LHCN-M2 (cell line): ENCODE measurements around the gene RNF150. TPM values are rescaled to one million over a fixed set of nuclear protein-coding genes. Genes with fewer than 3 reads are reported as not detected.
A peak's percentile ranks its signal among the peaks of the same experiment; 100 is the strongest.

Experiments
- DNase-seq: peaks from one replicate; pipeline ENCODE4 v3.0.0-alpha.2; 2012; ENCODE audit warnings: low read depth
- total RNA-seq: library from RNA; depleted of rRNA; stranded (reverse); fragments of >200 nt; gene quantifications from 2 replicates; pipeline ENCODE4 v1.2.3, GENCODE V29; 2014

The RNF150 gene
- total RNA-seq, 1 experiment from 2014 or later = 0.29 TPM

DNA sequence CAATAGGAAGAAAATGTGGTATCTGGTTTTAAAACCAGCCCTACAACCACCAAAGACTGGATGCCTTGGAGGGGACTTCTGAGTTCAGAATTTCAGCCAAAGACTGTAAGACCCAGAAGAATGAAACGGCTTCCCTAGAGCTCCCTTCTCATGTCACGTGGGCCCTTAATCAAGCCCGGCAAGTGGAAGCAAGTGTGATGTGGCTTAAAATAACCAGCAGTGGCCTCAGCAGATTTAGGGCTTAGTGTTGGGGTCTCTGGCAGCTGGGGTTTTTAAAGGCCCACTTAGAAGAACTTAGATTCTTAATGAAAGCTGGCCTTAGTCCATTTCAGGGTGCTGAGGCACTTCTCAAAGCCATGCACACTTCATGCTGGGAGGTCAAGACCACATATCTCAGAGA lies 265.9 kb downstream of the RNF150 start:
- no peak for DNase-seq

DNA sequence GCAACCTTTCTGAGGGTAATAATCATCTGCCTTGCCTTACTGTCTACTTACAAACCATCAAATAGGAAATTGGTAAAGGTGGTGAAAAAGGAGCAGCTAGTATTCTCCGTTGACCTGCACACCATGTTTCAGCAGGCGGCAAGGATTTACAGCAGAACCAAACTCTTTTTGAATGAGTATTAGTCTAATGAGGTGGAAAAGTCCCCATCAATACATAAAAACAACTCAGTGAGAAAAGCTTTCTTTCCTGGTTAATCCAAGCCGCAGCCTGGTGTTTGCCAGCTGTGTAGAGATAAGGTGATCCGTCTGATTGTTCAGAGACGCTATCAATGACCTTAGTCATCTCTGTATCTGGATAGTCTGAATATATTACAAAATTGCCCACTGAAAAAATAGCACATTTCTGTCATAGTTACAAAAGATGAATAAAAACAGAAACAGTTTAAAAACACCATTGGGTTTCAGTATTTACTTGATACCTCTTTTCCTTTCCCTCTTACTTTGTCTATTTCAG lies 266.7 kb downstream of the RNF150 start:
- no peak for DNase-seq

GRCh38 chr4:140865253-140866217 lies 267.7 kb downstream of the RNF150 start:
- DNase-seq = no peak

DNA sequence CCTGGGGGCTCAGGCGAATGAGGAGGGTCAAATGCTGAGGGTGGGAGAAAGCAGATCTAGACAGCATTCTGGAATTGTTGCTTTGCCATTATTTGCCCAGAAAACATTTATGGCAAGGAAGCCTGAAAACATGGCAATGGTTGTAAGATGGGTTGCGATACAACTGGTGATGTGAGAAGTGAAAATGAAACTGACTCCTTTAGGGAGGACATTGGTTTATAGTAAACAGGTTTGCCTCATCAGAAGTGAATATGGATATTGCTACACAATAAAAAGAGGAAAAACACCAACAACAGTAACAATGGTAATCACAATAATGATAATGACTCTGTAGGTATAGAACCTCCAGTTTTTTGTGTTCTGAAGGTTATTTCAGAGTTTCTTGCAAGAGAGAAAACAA lies 270.1 kb downstream of the RNF150 start:
- no peak for DNase-seq

DNA sequence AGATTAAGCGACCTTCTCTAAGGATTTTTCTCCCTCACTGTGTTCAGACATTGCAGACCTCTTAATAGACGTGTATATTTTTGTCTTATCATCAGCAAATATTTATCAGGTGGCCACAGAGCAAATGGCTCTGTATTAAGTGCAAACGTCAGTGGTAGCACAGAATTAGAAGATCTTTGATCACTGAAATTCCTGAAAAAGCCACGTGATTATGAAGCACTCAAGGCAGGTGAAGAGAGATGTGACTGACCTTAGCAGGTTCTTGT lies 271.2 kb downstream of the RNF150 start:
- no peak for DNase-seq

GRCh38 chr4:140861359-140862176 lies 271.7 kb downstream of the RNF150 start:
- peak; percentile 70 for DNase-seq

GRCh38 chr4:140858897-140859296 lies 274.4 kb downstream of the RNF150 start:
- no peak for DNase-seq

DNA sequence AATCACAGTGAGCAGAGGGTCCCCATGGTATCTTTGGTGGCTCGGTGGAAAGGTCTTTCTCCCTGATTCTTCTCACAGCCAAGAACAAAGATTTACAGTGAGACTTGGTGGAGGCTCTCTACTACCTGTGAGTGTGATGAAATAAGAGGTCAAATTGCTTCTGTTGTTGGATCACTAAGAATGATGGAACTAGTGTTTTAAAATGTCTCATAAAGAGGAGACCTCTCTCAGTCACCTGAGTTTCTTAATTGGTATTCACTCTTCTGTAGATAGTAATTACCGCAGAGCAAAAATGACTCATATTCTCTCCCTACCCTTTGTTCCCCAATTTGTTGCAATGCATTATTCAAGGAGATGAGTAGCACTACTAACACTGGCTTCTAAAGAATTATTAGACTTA lies 276.2 kb downstream of the RNF150 start:
- DNase-seq = no peak

GRCh38 chr4:140856621-140857062 lies 276.6 kb downstream of the RNF150 start:
- DNase-seq = peak; percentile 63

DNA sequence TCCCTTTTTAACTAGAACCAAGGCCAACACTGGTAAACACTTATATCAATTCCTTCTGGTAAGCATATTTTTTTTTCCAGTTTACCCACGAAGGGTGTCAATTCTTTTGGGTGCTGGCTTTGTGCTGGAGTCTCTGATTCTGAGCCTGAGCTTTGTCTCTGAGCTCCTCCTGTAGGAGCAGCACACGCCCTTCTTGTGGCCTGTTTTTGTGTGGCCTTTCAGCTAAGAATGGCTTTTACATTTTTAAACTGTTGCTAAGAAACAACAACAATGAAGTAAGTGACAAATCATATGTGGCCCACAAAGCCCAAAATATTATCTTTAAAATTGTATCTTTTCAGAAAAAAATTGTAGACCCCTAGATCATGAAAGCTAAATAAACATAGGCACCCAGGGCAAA lies 279.1 kb downstream of the RNF150 start:
- DNase-seq = no peak

GRCh38 chr4:140851804-140852203 lies 281.5 kb downstream of the RNF150 start:
- DNase-seq = no peak

DNA sequence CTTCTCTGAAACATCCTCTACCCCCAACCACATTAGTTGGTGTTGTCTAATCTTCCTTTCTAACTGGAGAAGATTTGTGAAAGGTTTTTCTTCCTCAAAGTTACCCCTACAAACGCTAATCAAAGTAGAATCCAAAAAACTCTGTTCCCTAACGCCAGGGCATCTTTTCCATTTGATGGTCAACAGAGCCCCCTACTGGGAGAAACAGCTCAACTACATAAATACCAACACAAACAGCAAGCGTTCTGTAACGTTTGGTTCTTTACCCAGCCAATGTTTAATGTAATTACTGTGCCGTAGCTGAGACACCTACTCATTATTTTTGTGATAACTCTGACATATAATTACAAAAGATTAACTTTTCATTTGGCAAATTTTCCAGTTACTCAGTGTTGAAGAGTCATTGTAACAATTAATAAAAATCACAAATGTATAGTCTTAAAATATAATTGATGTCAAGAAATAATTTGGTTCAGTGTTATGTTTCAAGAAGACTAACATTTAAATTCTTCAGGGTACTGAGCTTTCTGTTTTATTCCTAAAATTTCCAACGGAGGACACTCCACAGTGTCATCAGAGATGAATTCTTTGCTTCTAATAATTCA lies 282.1 kb downstream of the RNF150 start:
- peak; percentile 56 for DNase-seq

DNA sequence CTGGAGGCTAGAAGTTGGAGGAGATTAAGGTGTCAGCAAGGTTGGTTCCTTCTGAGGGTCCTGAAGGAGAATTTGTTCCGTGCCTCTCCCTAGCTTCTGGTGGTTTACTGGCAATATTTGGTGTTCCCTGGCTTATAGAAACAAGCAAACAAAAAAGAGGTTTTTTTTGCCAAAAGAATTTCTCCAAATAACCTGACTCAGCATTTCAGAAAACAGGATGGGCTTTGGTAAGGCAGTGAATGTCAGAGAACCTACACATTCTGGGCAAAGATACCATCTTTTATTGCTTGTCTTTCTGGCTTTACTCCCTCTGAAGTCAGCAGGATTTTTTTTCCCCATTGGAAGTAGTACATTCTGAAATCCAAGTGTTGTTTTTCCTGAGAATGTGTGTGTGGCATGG lies 283.7 kb downstream of the RNF150 start:
- DNase-seq = no peak

- DNase-seq = no peak
Measured at GRCh38 chr4:140846736-140847135, 286.5 kb downstream of the RNF150 start.

DNA sequence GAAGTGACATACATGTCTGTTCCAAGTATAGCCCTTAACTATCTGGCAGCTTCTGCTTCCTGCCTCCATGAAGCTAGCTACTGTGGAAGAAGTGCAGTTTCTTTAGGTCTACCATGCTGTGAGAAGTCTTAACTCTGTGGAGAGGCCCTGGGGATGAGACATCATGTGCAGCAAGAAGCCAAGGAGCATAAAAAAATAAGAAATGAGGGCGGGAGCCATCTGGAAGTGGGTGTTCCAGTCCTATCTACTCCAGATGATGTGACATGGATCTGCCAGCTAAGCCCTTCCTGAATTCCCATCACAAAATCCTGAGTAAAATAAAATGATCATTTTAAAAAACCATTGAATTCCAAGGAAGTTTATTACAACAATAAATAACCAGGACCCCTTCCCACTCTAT lies 289.2 kb downstream of the RNF150 start:
- no peak for DNase-seq

DNA sequence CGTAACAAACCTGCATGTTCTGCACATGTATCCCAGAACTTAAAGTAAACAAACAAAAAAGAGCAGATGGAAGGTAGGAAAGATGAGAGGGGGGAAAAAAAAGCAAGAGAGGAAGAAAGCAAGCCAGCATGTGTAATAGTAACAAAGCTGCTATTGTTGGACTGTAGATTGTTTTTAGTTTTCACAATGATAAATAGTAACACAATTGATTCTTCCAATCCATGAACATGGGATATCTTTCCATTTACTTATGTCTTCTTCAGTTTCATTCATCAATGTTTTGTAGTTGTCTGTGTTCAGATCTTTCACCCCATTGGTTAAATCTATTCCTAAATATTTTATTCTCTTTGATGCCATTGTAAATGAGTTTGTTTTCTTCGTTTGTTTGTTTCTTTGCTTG lies 292.1 kb downstream of the RNF150 start:
- no peak for DNase-seq

GRCh38 chr4:140839888-140840790 lies 293.1 kb downstream of the RNF150 start:
- DNase-seq = no peak

GRCh38 chr4:140839406-140839805 lies 293.9 kb downstream of the RNF150 start:
- no peak for DNase-seq

DNA sequence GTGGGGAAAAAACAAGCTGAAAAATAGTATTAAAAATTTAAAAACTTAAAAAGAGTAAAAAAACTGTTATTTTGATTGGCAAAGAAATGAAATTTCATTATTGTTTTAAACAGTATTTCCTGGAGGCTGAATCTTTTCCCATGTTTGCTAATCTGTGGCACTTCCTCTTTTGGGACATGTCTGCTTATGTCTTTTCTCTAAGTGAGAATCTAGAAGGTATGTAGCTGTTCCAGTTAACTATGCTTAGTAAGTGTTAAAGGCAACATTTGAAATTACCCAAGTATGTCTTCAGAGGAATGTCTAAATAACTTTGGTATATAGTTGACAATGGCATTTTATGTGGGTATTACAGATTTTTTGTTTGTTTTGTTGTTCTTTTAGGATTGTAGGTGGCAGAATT lies 295.5 kb downstream of the RNF150 start:
- no peak for DNase-seq

- no peak for DNase-seq
Measured at GRCh38 chr4:140834839-140835495, 298.3 kb downstream of the RNF150 start.

GRCh38 chr4:140833280-140833679 lies 300.0 kb downstream of the RNF150 start:
- no peak for DNase-seq
